GM12872 (cell line): Measurements from ENCODE around the gene HNRNPLL.

Experiments
- TF ChIP-seq, protein P1 (sequence below): IDR thresholded peaks from 3 replicates; pipeline ENCODE4 v1.5.1; 2011; ENCODE audit warnings: low read depth, mild to moderate bottlenecking, low read length, moderate library complexity; ENCODE audit not compliant: insufficient read depth

Gene HNRNPLL

DNA sequence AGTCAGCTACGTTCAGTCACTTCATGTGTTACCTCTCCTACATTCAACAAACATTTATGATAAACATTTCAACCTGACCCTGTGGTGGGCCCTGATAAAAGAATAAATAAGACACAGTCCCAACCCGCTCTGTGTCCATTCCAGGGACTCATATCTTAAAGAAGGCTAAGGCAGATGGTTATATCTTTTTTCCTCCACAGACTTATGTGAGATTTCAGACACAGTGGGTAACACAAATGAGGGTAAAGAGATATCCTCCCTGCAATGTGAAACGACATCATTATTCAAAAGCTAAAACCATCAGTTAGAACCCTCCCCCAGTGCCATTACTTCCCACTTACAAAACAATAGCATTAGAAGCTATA lies 11.1 kb upstream of the HNRNPLL start:
- TF ChIP-seq, protein P1, sequence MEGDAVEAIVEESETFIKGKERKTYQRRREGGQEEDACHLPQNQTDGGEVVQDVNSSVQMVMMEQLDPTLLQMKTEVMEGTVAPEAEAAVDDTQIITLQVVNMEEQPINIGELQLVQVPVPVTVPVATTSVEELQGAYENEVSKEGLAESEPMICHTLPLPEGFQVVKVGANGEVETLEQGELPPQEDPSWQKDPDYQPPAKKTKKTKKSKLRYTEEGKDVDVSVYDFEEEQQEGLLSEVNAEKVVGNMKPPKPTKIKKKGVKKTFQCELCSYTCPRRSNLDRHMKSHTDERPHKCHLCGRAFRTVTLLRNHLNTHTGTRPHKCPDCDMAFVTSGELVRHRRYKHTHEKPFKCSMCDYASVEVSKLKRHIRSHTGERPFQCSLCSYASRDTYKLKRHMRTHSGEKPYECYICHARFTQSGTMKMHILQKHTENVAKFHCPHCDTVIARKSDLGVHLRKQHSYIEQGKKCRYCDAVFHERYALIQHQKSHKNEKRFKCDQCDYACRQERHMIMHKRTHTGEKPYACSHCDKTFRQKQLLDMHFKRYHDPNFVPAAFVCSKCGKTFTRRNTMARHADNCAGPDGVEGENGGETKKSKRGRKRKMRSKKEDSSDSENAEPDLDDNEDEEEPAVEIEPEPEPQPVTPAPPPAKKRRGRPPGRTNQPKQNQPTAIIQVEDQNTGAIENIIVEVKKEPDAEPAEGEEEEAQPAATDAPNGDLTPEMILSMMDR: no peak

DNA sequence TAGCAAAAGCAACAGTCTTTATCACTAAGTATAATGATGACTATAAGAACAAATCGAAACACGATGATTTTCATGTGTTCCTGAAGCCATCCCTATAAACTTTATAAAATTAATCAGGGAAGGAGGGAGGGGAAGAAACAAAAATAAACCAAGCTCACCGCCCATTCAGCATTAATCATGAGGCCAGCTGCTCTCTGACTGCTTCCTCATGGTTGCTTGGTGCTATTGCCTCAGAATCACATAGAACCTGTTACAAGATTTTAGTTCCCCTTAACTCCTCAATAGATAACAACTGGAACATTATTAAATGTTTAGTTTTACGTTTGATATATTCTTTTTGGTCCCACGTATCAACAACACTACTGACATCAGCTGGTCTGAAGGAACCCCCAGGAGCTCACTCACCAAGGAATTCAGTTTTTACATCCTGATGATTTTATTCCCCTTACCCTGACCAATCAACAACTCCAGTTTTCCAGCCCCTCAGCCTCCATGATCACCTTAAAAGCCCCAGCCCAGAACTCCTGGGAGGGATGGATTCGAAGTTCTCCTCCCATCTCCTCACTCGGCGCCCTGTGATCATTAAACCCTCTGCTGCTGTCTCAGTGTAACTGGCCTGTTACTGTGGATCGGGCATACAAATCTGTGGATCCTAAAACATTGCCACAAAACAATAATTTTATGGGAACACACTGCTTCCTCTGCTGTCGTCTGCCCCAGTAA lies 10.6 kb upstream of the HNRNPLL start:
- TF ChIP-seq, protein P1: no peak

DNA sequence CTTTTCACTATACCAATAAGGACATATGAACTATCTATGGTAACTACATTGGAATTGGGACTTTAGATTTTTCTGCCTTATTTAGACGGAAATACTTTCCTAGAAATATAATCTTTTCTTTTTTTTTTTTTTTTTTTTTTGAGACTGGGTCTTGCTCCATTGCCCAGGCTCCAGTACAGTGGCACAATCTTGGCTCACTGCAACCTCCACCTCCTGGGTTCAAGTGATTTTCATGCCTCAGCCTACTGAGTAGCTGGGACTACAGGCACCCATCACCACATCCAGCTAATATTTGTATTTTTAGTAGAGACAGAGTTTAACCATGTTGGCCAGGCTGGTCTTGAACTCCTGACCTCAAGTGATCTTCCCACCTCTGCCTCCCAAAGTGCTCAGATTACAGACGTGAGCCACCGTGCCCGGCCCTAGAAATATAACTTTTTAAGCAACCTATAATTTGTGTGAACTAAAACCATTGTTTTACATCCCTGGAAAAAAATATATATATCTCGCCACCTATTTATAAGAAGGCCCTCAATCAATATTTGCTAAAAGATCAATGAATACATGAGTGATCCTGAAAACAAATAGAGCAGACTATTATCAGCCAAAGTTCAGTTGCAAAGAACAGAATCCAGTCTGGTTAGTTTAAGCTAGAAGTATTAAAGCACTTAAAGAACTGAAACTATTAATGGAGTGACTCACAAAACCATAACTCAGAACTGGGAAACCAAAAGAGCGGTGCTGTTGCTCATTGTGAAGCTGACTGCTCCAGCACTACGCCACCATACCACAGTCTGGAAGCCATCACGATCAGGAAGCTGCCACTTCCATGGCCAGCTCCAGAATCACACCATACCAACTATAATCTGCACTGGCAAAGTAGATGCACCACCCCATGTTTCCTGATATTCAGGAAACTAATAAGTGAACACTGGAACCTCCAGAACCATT lies 8.4 kb upstream of the HNRNPLL start:
- TF ChIP-seq, protein P1: no peak

DNA sequence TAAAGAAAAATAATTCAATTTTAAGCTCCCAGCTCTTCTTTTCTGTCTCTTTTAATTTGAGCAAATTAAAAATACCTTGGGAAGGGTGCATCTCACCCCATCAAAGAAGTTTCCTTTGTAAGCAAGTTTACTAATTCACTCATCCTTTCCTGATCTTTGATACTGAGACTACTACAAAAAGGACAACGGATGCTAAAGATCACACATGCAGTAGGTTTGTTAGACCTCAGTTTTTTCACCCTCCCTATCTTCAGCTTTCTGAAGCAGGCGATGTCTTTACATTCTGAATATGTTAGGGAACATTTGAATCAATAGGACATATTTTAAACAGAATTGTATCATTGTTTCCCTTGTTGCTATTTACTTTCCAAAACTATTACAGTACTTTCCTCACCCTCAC lies 6.0 kb upstream of the HNRNPLL start:
- TF ChIP-seq, protein P1: no peak

DNA sequence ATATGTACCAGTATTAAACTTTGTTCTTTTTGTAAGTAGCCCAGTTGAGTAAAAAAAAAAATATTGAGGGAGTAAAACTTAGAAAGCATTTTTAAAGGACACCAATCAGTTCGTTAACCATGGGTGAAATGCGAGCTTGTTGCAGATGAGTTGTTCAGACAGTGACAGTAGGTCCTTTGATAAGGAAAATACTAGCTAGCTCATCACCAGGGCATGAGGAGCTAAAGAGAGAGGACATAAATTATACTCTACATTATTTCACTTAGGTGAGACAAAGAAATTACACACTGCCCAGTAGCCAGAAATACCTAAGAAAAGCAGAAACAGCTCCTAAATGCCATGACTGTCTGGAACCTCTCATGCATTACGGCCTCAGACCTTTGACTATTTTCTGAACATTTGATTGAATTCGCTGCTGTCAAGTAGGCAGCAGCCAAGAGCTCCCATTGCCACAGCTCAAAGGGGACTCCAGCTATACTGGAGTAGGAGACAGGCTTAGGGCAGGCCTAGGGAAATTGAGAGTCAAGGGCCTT lies 2.6 kb upstream of the HNRNPLL start:
- TF ChIP-seq, protein P1: no peak

DNA sequence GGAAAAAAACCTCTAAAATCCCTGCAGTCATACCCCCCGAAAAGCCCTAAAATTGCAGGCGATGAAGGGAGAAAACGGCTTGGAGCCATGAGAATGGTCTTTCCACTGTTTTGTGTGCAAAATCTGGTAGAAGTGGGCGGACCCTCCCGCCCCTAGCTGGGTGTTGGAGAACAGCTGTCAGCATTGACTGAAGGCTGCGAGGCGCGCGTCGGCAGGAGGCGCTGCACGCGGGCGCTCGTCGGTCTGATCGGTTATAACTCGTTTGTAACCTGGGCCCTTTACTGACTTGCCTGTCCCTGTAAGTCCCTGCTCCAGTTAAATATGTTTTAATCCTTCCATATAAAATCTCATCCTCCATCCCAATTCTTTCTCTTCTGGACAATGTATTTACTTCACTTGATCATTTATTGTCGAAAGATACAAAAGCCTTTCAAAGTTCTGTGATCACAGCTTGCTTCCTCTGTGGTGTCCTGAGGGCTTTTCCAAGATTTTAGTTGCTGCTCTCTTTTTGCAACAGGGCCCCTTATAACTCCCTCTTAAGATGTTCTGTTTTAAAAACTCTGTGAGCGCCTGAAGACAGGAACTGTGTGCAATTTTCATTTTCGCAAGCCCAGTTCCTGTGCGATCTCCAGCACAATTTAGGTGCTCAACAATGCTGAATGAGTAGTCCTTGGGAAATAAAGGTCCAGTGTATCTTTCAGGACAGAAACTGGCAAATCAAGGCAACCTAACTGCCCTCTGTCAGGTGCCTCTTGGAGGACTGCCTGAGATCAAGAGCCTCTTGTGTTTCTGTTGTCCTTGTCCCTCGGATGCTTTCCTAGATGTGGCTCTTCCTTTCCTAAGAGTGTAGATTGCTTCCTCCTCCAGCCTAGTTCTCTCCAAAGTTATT lies 918 bp upstream of the HNRNPLL start:
- TF ChIP-seq, protein P1: peak; percentile 95
